H1 (cell line): ENCODE results near the gene HDC. TPM values are rescaled to one million over a fixed set of nuclear protein-coding genes. Genes with fewer than 3 reads are reported as not detected.

ENCODE experiments used
- CTCF ChIA-PET: fragments of 300-600 bp; sonication (Branson Sonifier 250); formaldehyde crosslinking; loops from one replicate; lab custom pipeline; 2021; ENCODE audit not compliant: partially characterized antibody; lab: Charles Lee
- POLR2A ChIA-PET: fragments of 300-600 bp; sonication (Branson Sonifier 250); formaldehyde crosslinking; loops from one replicate; lab custom pipeline; 2021; ENCODE audit warnings: inconsistent platforms; ENCODE audit not compliant: partially characterized antibody; lab: Charles Lee
- DNase-seq, 2 experiments: peaks; one replicate each; pipeline versions ENCODE4 v3.0.0 to v3.0.0-alpha.2; 2010 to 2022; ENCODE audit warnings: low spot score in 2 of 2, low read depth in 1 of 2, mixed read lengths in 1 of 2
- FAIRE-seq: peaks from 2 replicates; lab custom pipeline; 2011; peaks lifted over from hg19 to GRCh38; lab: Jason Lieb, UNC
- H2AFZ ChIP-seq: 2 replicates; pipeline ENCODE4 v1.8.1; 2012; ENCODE audit warnings: low read length, inconsistent platforms
- H2AK5ac ChIP-seq: 2 replicates; pipeline ENCODE4 v1.6.1; 2013; ENCODE audit warnings: low read depth, low read length
- H2BK120ac ChIP-seq: replicated peaks from 2 replicates; pipeline ENCODE3; 2013; ENCODE audit warnings: low read depth, low read length, inconsistent platforms
- H2BK12ac ChIP-seq: 2 replicates; pipeline ENCODE4 v1.6.1; 2013; ENCODE audit warnings: low read depth, low read length
- H2BK15ac ChIP-seq: 2 replicates; pipeline ENCODE4 v1.6.1; 2013; ENCODE audit warnings: low read length
- H2BK20ac ChIP-seq: 2 replicates; pipeline ENCODE4 v1.6.1; 2013; ENCODE audit warnings: low read length
- H2BK5ac ChIP-seq: 2 replicates; pipeline ENCODE4 v1.6.1; 2013; ENCODE audit warnings: low read depth, low read length
- H3K14ac ChIP-seq: 2 replicates; pipeline ENCODE4 v1.6.1; 2013; ENCODE audit warnings: inconsistent platforms; ENCODE audit not compliant: insufficient read length
- H3K18ac ChIP-seq: 2 replicates; pipeline ENCODE4 v1.6.1; 2013; ENCODE audit warnings: low read length; ENCODE audit errors: extremely low read depth
- H3K23ac ChIP-seq: 2 replicates; pipeline ENCODE4 v1.6.1; 2013; ENCODE audit warnings: inconsistent platforms; ENCODE audit not compliant: insufficient read length
- H3K23me2 ChIP-seq: 2 replicates; pipeline ENCODE4 v1.6.1; 2013; ENCODE audit warnings: low read depth, low read length
- H3K27ac ChIP-seq: 2 replicates; pipeline ENCODE4 v1.6.1; 2011; ENCODE audit warnings: low read depth, low read length, inconsistent platforms
- H3K27me3 ChIP-seq, 4 experiments: replicated peaks in 1 of 4; 1 replicate in 1 of 4; 2 replicates in 3 of 4; pipeline versions ENCODE4 v1.6.1 to v1.8.1; 2011 to 2013; ENCODE audit warnings: low read length in 3 of 4, mild to moderate bottlenecking in 3 of 4, inconsistent platforms in 2 of 4, mixed read lengths in 2 of 4, moderate library complexity in 1 of 4; ENCODE audit not compliant: control insufficient read depth in 3 of 4, insufficient read depth in 3 of 4; ENCODE audit errors: extremely low read depth in 1 of 4
- H3K36me3 ChIP-seq, 4 experiments: 2 replicates each; pipeline versions ENCODE4 v1.6.1 to v1.8.1; 2011 to 2013; ENCODE audit warnings: mild to moderate bottlenecking in 4 of 4, low read length in 3 of 4, moderate library complexity in 2 of 4, control low read depth in 1 of 4, inconsistent platforms in 1 of 4; ENCODE audit not compliant: insufficient read depth in 4 of 4, control insufficient read depth in 2 of 4
- H3K4ac ChIP-seq: replicated peaks from 2 replicates; pipeline ENCODE3; 2013; ENCODE audit warnings: low read length, low read depth, mixed read lengths, inconsistent platforms; ENCODE audit not compliant: insufficient read length
- H3K4me1 ChIP-seq, 4 experiments: replicated peaks in 1 of 4; 1 replicate in 1 of 4; 2 replicates in 3 of 4; pipeline versions ENCODE4 v1.6.1 to v1.8.1; 2011 to 2013; ENCODE audit warnings: low read length in 3 of 4, inconsistent platforms in 2 of 4, mixed read lengths in 1 of 4; ENCODE audit not compliant: insufficient read depth in 4 of 4, control insufficient read depth in 3 of 4
- H3K4me2 ChIP-seq, 2 experiments: 2 replicates each; pipeline versions ENCODE4 v1.6.1 to v1.8.1; 2011 to 2013; ENCODE audit warnings: low read depth in 2 of 2, low read length in 2 of 2, control low read depth in 1 of 2, inconsistent platforms in 1 of 2, mild to moderate bottlenecking in 1 of 2; ENCODE audit not compliant: insufficient read depth in 1 of 2
- H3K4me3 ChIP-seq, 4 experiments: fragments of 200-600, 300-600 bp in 1 of 4; sonication (generic), shearing (Covaris generic), sonication (Bioruptor Twin) in 1 of 4; 2 replicates each; pipeline versions ENCODE4 v1.5.1 to v1.8.1; 2011 to 2016; ENCODE audit warnings: low read length in 4 of 4, low read depth in 3 of 4, control low read depth in 2 of 4, inconsistent platforms in 2 of 4, mild to moderate bottlenecking in 2 of 4, mixed read lengths in 1 of 4, moderate library complexity in 1 of 4; ENCODE audit not compliant: insufficient read depth in 2 of 4; ENCODE audit errors: extremely low read depth in 1 of 4
- H3K56ac ChIP-seq: replicated peaks from 2 replicates; pipeline ENCODE3; 2013; ENCODE audit warnings: low read depth, mild to moderate bottlenecking, mixed read lengths, low read length, inconsistent platforms; ENCODE audit not compliant: insufficient read length
- H3K79me1 ChIP-seq: 2 replicates; pipeline ENCODE4 v1.6.1; 2013; ENCODE audit warnings: low read depth, low read length, control low read depth
- H3K79me2 ChIP-seq, 2 experiments: 2 replicates each; pipeline versions ENCODE4 v1.6.1 to v1.8.1; 2012 to 2013; ENCODE audit warnings: low read length in 2 of 2, mild to moderate bottlenecking in 2 of 2, inconsistent platforms in 1 of 2; ENCODE audit not compliant: insufficient read depth in 2 of 2, control insufficient read depth in 1 of 2
- H3K9ac ChIP-seq, 4 experiments: replicated peaks in 1 of 4; 1 replicate in 1 of 4; 2 replicates in 3 of 4; pipeline versions ENCODE4 v1.6.1 to v1.8.1; 2011 to 2013; ENCODE audit warnings: low read depth in 3 of 4, low read length in 3 of 4, control low read depth in 2 of 4, mild to moderate bottlenecking in 2 of 4, moderate library complexity in 2 of 4, inconsistent platforms in 1 of 4; ENCODE audit errors: extremely low read depth in 1 of 4
- H3K9me3 ChIP-seq, 2 experiments: 2 replicates each; pipeline versions ENCODE4 v1.6.1 to v1.8.1; 2012 to 2013; ENCODE audit warnings: mild to moderate bottlenecking in 2 of 2, moderate library complexity in 2 of 2, control low read depth in 1 of 2, inconsistent platforms in 1 of 2, low read depth in 1 of 2, low read length in 1 of 2, mixed read lengths in 1 of 2; ENCODE audit not compliant: insufficient read depth in 2 of 2
- H4K20me1 ChIP-seq, 2 experiments: replicated peaks in 1 of 2; 2 replicates each; pipeline versions ENCODE3 to v1.8.1; 2011 to 2013; ENCODE audit warnings: inconsistent platforms in 2 of 2, low read length in 2 of 2, mild to moderate bottlenecking in 1 of 2; ENCODE audit not compliant: insufficient read depth in 2 of 2, control insufficient read depth in 1 of 2
- H4K5ac ChIP-seq: 2 replicates; pipeline ENCODE4 v1.6.1; 2013; ENCODE audit warnings: low read length, low read depth, mixed read lengths, inconsistent platforms; ENCODE audit not compliant: insufficient read length
- H4K8ac ChIP-seq: 2 replicates; pipeline ENCODE4 v1.8.0; 2013; ENCODE audit warnings: mild to moderate bottlenecking, moderate library complexity, low read length, inconsistent platforms; ENCODE audit not compliant: insufficient read depth; ENCODE audit errors: extremely low read depth
- H4K91ac ChIP-seq: replicated peaks from 2 replicates; pipeline ENCODE3; 2013; ENCODE audit warnings: low read length, mixed read lengths, inconsistent platforms; ENCODE audit not compliant: insufficient read length
- CEBPB ChIP-seq: IDR thresholded peaks from 2 replicates; pipeline ENCODE4 v1.6.1; 2012; ENCODE audit warnings: low read depth, low read length
- HDAC2 ChIP-seq, 2 experiments: fragments of 300-600 bp in 1 of 2; sonication (generic) in 1 of 2; IDR thresholded peaks; 2 replicates each; pipeline ENCODE4 v1.6.1; 2011 to 2012; ENCODE audit warnings: low read depth in 2 of 2, low read length in 2 of 2, mild to moderate bottlenecking in 2 of 2, moderate library complexity in 2 of 2, borderline replicate concordance in 1 of 2, inconsistent platforms in 1 of 2
- KDM1A ChIP-seq: fragments of 200-600, 300-600 bp; sonication (generic); IDR thresholded peaks from 2 replicates; pipeline ENCODE4 v1.7.1; 2016; ENCODE audit warnings: mild to moderate bottlenecking, low read length, borderline replicate concordance
- KDM5A ChIP-seq: fragments of 200-600 bp; IDR thresholded peaks from 2 replicates; pipeline ENCODE4 v1.7.1; 2012; ENCODE audit warnings: mild to moderate bottlenecking, low read length, inconsistent platforms, mixed read lengths
- RFX5 ChIP-seq: IDR thresholded peaks from 2 replicates; pipeline ENCODE4 v1.6.1; 2011; ENCODE audit warnings: low read depth, low read length, improper control_type of control experiment, borderline replicate concordance
- SIN3A ChIP-seq, 2 experiments: IDR thresholded peaks in 1 of 2; conservative IDR thresholded peaks in 1 of 2; 2 replicates each; pipeline ENCODE4 v1.6.1; 2011 to 2012; ENCODE audit warnings: low read length in 2 of 2, improper control_type of control experiment in 1 of 2, low read depth in 1 of 2, mild to moderate bottlenecking in 1 of 2
- SP1 ChIP-seq: IDR thresholded peaks from 2 replicates; pipeline ENCODE4 v1.6.1; 2011; ENCODE audit warnings: low read depth, low read length
- TEAD4 ChIP-seq: IDR thresholded peaks from 2 replicates; pipeline ENCODE4 v1.6.1; 2012; ENCODE audit warnings: low read depth, low read length, inconsistent platforms, mixed read lengths
- YY1 ChIP-seq: IDR thresholded peaks from 2 replicates; pipeline ENCODE4 v1.6.1; 2011; ENCODE audit warnings: low read depth, mild to moderate bottlenecking, low read length
- ZNF274 ChIP-seq: IDR thresholded peaks from 2 replicates; pipeline ENCODE4 v1.7.0; 2012; ENCODE audit warnings: low read length, borderline replicate concordance; ENCODE audit errors: extremely low read depth
- WGBS, 2 experiments: shearing (Covaris generic) in 1 of 2; methylation state at CpG; one replicate each; pipeline versions ENCODE4 v1.1.6 to v1.1.7; 2013 to 2015; ENCODE audit warnings: low lambda C conversion rate in 2 of 2, mixed read lengths in 2 of 2, inconsistent platforms in 1 of 2, low coverage in 1 of 2, missing lambda C conversion rate in 1 of 2; ENCODE audit not compliant: insufficient replicate concordance in 2 of 2, insufficient coverage in 1 of 2, insufficient read length in 1 of 2; ENCODE audit errors: extremely low coverage in 1 of 2, missing lambda C conversion rate in 1 of 2; 5-methylcytosine and 5-hydroxymethylcytosine counted together
- polyA plus RNA-seq, 7 experiments: library from polyadenylated mRNA; depleted of rRNA in 3 of 7; stranded (reverse) in 5 of 7; unstranded in 2 of 7; fragments of >200 nt in 5 of 7; fragments of 200-250 nt in 2 of 7; gene quantifications; 1 replicate in 5 of 7; 2 replicates in 1 of 7; 4 replicates in 1 of 7; pipeline versions ENCODE4 v1.2.1 to v1.2.3, GENCODE V29; 2011 to 2013; ENCODE audit warnings: missing spikeins in 2 of 7, mixed read lengths in 2 of 7
- total RNA-seq: library from RNA; stranded (reverse); fragmentation: NEBNext Ultra II Directional; extraction: Animal tissue kit (Norgen Biotek cat#: 25700); gene quantifications from 2 replicates; pipeline ENCODE4 v1.2.1, GENCODE V29; 2021
- TF ChIP-seq, protein P1 (sequence below): IDR thresholded peaks from 2 replicates; pipeline ENCODE4 v1.6.1; 2012; ENCODE audit warnings: inconsistent platforms
- TF ChIP-seq, protein P2 (sequence below): IDR thresholded peaks from 2 replicates; pipeline ENCODE4 v1.6.1; 2011; ENCODE audit warnings: low read depth, mild to moderate bottlenecking, low read length; ENCODE audit not compliant: insufficient read depth

HDC gene
- total and polyA plus RNA-seq, 2 of the 8 experiments (the other 6 are each of a cell fraction or from before 2014, with no cell fraction given), result 0.20 to 0.22 TPM

- DNase-seq (no peak), FAIRE-seq (no peak)
- Histone ChIP-seq H3K79me1 (no peaks in the 10 kb centered on the region), H3K56ac (no peak overlapping the region), H3K9me3 (no peaks in the 10 kb centered on the region), H3K18ac (no peak overlapping the region), H2AK5ac (no peak overlapping the region), H3K4me3 (no peak overlapping the region), H3K14ac (no peak overlapping the region), H3K36me3 (no peaks in the 10 kb centered on the region), H2BK15ac (no peak overlapping the region), H4K91ac (no peak overlapping the region), H3K23me2 (no peaks in the 10 kb centered on the region), H2BK12ac (no peak overlapping the region), H3K27me3 (no peaks in the 10 kb centered on the region), H3K9ac (no peak overlapping the region), H3K4ac (no peak overlapping the region), H4K5ac (no peak overlapping the region), H2BK20ac (no peak overlapping the region), H2BK120ac (no peak overlapping the region), H2BK5ac (no peak overlapping the region), H3K4me2 (no peak overlapping the region), H2AFZ (no peak overlapping the region), H3K27ac (no peak overlapping the region), H3K23ac (no peak overlapping the region), H4K20me1 (no peaks in the 10 kb centered on the region), H4K8ac (no peak overlapping the region), H3K79me2 (no peaks in the 10 kb centered on the region), H3K4me1 (no peaks in the 10 kb centered on the region)
- ChIA-PET CTCF (no interaction called here), POLR2A (no interaction called here)
- WGBS, 2 experiments, result 91% methylated on average over 2 of the region's 2 CpGs; no CpG with 5 or more reads in 1 of the 2 experiments
- TF ChIP-seq, protein P1, sequence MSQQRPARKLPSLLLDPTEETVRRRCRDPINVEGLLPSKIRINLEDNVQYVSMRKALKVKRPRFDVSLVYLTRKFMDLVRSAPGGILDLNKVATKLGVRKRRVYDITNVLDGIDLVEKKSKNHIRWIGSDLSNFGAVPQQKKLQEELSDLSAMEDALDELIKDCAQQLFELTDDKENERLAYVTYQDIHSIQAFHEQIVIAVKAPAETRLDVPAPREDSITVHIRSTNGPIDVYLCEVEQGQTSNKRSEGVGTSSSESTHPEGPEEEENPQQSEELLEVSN, result no peak
- no peak for TF ChIP-seq KDM1A
- no peak for TF ChIP-seq TEAD4
- TF ChIP-seq, protein P2, sequence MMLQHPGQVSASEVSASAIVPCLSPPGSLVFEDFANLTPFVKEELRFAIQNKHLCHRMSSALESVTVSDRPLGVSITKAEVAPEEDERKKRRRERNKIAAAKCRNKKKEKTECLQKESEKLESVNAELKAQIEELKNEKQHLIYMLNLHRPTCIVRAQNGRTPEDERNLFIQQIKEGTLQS, result no peak
- TF ChIP-seq ZNF274, result no peak
- no peak for TF ChIP-seq YY1
- TF ChIP-seq SIN3A (conservative IDR thresholded peaks at IDR 0.05 in 1 of 2, IDR thresholded peaks at IDR 0.05 in 1 of 2; ENCODE audit: low read depth in 1 of 2, low read length in 2 of 2), result no peak
- no peak for TF ChIP-seq HDAC2 (IDR thresholded peaks at IDR 0.05; ENCODE audit: borderline replicate concordance in 1 of 2, low read depth in 2 of 2, low read length in 2 of 2)
- no peak for TF ChIP-seq KDM5A
- no peak for TF ChIP-seq RFX5
- TF ChIP-seq CEBPB, result no peak
- TF ChIP-seq SP1, result no peak
These were observed 18.9 kb downstream of the HDC start for GRCh38 chr15:50246631-50247030.
